Measurements from ENCODE around the gene BACH2. TPM values are rescaled to one million over a fixed set of nuclear protein-coding genes. Genes with fewer than 3 reads are reported as not detected.

The BACH2 gene
- total and polyA plus RNA-seq, 2 of the 8 experiments (the other 6 are each of a cell fraction or from before 2014, with no cell fraction given): 1.9 to 5.9 TPM

DNA sequence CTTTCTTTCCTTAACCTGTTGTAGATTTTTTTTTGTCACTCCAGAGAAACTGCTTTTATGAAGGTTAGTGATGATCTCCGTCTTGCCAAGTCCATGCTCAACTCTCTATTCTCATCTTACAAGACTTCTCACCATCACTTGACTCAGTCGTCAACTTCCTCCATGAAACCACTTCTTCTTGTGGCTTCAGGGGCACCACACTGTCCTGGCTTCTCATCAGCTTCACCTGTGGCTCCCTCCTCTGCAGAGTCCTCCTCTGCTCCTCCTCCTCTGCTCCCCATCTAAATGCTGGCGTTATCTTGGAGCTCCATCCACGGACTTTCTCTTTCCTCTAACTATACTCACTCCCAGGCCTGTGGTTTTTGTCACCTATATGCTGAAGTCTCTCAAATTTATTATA, 187.5 kb downstream of the BACH2 start (continued):
- no peak for TF ChIP-seq RNF2 (IDR thresholded peaks at IDR 0.05; ENCODE audit: borderline replicate concordance, low read depth, low read length, missing control alignments, poor library complexity, severe bottlenecking)
- TF ChIP-seq KDM5A (IDR thresholded peaks at IDR 0.05; ENCODE audit: low read length): no peak
- no peak for TF ChIP-seq KDM1A (IDR thresholded peaks at IDR 0.05; ENCODE audit: borderline replicate concordance, low read length)
- TF ChIP-seq SUZ12 (IDR thresholded peaks at IDR 0.05; ENCODE audit: low read length): no peak
- no peak for TF ChIP-seq POLR2AphosphoS5 (IDR thresholded peaks at IDR 0.05; ENCODE audit: low read depth, low read length)
- no peak for TF ChIP-seq CBX5 (IDR thresholded peaks at IDR 0.05; ENCODE audit: low read depth, low read length)
- TF ChIP-seq GABPA (IDR thresholded peaks at IDR 0.05; ENCODE audit: borderline replicate concordance, insufficient read depth, low read length): no peak
